Fibroblast of lung (primary cell): ENCODE measurements around the gene CCNT1.
"Not testable (repeated sequence)": the region's sequence is repeated elsewhere in the genome, so short reads cannot be mapped to it uniquely, and the experiment has no call there.

ENCODE experiments used
- CTCF ChIP-seq, 2 donors: IDR thresholded peaks in 1 of 2; conservative IDR thresholded peaks in 1 of 2; 1 replicate in 1 of 2; 2 replicates in 1 of 2; pipeline ENCODE4 v1.5.1; 2011 to 2012; ENCODE audit warnings: low read length in 2 of 2, control low read depth in 1 of 2, inconsistent platforms in 1 of 2, low read depth in 1 of 2, mild to moderate bottlenecking in 1 of 2
- EZH2 ChIP-seq: IDR thresholded peaks from 2 replicates; pipeline ENCODE4 v1.5.1; 2012; ENCODE audit warnings: low read length, control low read depth, mild to moderate bottlenecking; ENCODE audit errors: missing control alignments

GRCh38 chr12:48645354-48645753, 71.2 kb downstream of the CCNT1 start:
- TF ChIP-seq CTCF (conservative IDR thresholded peaks at IDR 0.05 in 1 of 2, IDR thresholded peaks at IDR 0.05 in 1 of 2; ENCODE audit: low read depth in 1 of 2, low read length in 2 of 2); EZH2: not testable (repeated sequence)
